ENCODE data around the gene TMEM208.

- TF ChIP-seq POLR2AphosphoS5 (IDR thresholded peaks at IDR 0.05; ENCODE audit: low read depth, low read length) (peak; percentile 24; the same call in 1 of the 2 replicates), SIN3A (IDR thresholded peaks at IDR 0.05; ENCODE audit: borderline replicate concordance, insufficient read depth, low read length) (no peak)
Measured at GRCh38 chr16:67207249-67208091, 19.5 kb upstream of the TMEM208 start.

All from PFSK-1 (cell line).